HG02798 (cell line): ENCODE measurements around the gene CSGALNACT2.

Source experiments
- ATAC-seq: cut with Tn5 transposase; IDR thresholded peaks from one replicate; pipeline ENCODE4 v1.9.1; 2021; ENCODE audit warnings: mild to moderate bottlenecking; ENCODE audit not compliant: unreplicated experiment, poor library complexity

The CSGALNACT2 gene

GRCh38 chr10:43224321-43224720 is 86.1 kb downstream of the CSGALNACT2 start:
- no peak for ATAC-seq

- no peak for ATAC-seq
These were observed 87.0 kb downstream of the CSGALNACT2 start for GRCh38 chr10:43225004-43225786.

- ATAC-seq, result no peak
These were observed 87.5 kb downstream of the CSGALNACT2 start for GRCh38 chr10:43225787-43226153.

- no peak for ATAC-seq
These were observed 88.2 kb downstream of the CSGALNACT2 start for GRCh38 chr10:43226441-43226840.

GRCh38 chr10:43226851-43227845 is 88.9 kb downstream of the CSGALNACT2 start:
- no peak for ATAC-seq

- ATAC-seq, result no peak
These were observed 89.9 kb downstream of the CSGALNACT2 start for GRCh38 chr10:43227911-43228782.

GRCh38 chr10:43228783-43229207 is 90.5 kb downstream of the CSGALNACT2 start:
- no peak for ATAC-seq

- ATAC-seq, result no peak
These were observed 91.2 kb downstream of the CSGALNACT2 start for GRCh38 chr10:43229208-43230061.

- ATAC-seq, result no peak
These were observed 92.1 kb downstream of the CSGALNACT2 start for GRCh38 chr10:43230101-43230908.

GRCh38 chr10:43230909-43231522 is 92.8 kb downstream of the CSGALNACT2 start:
- ATAC-seq, result no peak

- ATAC-seq, result no peak
These were observed 93.4 kb downstream of the CSGALNACT2 start for GRCh38 chr10:43231523-43232078.

GRCh38 chr10:43233601-43234430 is 95.6 kb downstream of the CSGALNACT2 start:
- no peak for ATAC-seq

GRCh38 chr10:43234471-43235041 is 96.3 kb downstream of the CSGALNACT2 start:
- no peak for ATAC-seq
